Kidney capillary endothelial cell (primary cell): Measurements from ENCODE around the gene CTIF.

Experiments
- DNase-seq: peaks from one replicate; pipeline ENCODE4 v3.0.0-alpha.2; 2018; ENCODE audit warnings: low spot score

The CTIF gene

DNA sequence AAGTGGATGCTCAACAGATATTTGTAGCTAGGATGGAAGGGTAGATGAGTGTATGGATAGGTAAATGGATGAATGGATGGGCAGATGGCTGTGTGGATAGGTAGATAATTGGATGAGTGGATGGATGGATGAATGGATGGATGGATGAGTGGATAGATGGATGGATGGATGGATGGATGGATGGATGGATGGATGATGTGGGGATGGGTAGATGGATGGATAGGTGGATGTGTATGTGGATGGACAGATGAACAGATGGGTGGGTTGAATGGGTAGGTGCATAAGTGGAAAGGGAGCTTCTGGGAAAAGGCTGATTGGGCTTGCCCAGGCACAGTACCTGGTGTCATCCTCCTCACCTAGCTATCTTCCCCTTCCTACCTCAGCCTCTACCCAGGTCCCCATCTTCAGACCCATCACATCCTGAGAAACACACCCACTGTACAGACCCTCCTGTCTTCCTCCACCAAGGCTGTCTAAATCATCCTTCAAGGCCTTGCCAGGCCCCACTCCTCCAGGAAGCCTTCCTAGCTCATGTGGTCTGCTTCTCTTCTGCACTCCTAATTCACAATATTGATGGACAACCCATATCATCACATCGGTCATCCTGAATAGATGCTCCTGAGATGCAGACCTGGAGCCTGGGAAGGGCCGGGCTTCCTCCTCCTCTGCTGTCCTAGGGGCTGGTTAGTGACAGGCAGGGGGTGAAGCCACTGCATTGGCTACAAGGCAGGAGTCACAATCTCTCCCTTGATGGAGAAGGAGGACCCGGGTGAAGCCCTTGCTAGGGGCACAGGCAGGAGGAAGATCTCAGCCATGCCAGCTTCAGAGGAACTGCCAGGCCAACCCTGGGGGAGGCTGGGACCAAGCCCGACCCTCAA lies 362.6 kb downstream of the CTIF start:
- DNase-seq, result no peak

DNA sequence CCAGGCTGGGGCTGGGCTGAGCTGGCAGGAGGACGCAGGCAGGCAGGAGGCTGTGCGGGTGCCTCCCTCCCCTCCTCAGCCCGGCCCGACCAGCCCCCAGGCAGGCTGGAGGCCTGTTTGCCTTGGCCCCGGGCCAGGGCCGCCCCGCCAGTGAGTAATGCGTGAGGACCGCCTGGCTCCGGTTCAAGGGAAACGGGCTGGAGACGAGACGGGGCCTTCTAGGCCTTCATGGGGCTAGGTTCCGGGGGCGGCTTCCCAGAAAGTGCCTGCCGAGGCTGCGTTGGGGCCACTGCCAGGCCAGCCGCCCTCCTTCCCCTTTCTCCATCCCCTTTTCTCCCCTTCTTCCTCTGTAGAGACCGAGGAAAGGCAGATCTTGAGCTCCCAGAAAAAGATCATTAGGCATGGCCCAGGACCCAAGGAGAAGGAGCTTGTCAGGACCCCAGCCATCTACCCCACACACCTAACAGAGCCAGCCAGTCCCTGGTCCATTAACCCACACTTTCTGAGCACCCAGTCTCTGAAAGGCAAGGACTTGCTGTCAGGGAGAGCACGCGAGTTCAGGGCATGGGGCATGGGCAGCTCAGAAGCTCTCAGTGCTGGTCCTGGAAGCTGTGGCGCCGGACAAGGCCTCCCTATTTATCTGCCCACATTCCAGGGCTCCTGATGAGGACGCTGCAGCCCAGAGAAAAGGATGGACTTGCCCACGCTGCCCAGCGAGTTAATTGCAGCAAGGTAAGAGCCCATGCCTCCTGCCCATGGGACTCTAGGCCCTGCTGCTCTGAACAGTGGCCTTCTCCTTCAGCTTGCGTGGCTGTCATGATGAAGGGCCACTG lies 363.4 kb downstream of the CTIF start:
- DNase-seq, result peak; percentile 99

DNA sequence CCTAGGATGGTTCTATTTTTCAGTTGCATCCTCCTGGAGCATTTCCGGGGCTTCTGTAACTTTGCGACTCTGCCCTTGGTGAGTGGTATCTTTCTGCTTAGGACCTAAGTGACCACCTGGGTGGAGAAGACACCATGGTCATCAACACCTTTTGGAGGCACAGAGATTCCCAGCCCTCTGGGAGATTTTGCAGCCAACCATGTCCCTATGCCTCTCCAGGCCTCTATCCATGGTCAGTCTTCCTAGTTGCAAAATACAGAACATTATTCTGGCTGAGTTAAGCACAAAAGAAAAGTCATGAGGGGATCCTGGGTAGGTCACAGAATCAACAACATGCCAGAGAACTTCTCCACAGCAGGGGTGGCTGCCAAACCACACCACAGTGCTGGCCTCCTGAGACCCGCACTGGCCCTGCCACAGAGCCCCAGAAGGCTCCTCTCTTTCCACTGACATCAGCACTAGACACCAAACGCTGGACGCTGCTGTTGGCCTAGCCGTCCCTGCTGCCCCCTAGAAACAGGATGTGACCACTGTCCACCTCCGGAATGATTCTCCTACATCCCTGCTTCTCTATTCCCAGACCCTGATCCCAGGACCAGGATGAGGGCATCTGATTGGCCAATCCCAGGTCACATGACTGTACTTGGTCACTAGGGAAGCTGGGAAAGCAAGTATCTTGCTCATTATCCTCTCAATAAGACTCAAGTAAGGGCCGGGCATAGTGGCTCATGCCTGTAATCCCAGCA lies 364.2 kb downstream of the CTIF start:
- no peak for DNase-seq

DNA sequence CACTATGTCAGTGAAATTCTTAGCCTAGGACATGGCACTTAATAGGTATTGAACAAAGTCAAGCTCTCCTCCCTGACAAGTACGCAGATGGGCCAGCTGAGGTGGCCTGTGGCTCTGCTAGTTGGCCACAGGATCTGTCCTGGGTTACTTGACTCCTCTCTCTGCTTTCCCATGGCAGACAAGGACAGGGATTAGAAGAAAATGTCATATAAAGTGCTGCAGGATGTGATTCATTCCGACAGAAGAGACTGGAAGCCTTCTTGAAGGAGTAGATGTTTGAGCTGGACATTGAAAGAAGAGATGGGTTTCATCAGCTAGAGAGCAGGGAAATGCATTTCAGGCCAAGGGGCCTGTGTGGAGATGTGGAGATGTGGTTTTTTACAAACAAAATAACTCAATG lies 365.3 kb downstream of the CTIF start:
- peak; percentile 38 for DNase-seq

DNA sequence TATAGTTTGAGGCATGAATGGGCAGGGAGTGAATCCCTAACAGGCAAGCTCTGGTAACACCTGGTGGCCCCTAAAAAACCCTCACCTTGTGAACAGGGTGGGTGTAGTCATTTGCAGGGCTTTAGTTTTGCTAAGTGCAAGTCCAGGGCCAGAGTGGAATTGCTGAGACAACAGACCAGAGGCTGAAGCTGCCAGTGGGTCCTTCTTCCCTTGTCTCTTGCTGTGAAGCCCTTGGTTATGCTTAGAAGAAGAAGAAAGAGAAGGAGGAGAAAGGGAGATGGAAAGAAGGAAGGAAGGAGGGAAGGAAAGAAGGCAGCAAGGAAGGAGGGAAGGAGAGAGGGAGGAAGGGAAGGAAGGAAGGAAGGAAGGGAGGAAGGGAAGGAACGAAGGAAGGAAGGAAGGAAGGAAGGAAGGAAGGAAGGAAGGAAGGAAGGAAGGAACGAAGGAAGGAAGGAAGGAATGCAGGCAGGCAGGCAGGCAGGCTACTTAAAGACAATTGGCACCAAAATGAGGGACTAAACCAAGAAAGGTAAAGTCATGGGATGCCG lies 366.1 kb downstream of the CTIF start:
- no peak for DNase-seq

DNA sequence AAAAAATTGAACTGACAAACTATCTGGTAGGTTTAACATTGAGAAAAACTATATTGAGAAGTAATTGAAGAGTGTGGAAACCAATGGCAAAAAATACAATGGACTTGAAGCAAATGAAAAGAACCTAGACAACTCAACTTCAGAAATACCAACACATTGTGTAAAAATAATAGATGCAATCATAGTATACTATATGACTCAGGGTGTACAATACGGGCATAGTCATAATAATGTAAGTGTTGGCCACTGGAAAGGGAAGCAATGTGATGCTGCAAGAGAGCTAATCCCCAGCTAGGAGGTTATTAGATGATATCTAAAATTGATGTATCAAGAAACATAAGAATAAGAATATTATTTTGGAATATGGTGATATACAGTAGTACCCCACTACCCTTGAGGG lies 366.7 kb downstream of the CTIF start:
- DNase-seq, result no peak

DNA sequence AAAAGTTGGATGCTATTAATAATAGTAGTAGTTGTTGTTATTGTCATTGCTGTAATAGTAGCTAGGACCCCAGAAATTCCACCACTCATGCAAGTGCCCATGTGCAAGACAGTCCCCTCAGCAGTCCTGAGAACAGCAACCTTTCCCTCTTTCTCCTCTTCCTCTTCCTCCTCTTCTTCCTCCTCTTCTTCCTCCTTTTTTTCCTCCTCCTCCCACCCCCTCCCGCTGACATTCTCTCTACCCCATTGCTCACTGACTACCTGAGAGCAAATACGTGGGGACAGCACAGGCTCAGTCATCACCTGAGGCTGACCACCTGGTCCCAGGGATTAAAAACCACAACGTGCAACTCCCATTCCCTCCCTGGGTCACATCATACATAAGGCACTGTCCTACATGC lies 370.1 kb downstream of the CTIF start:
- DNase-seq, result no peak

DNA sequence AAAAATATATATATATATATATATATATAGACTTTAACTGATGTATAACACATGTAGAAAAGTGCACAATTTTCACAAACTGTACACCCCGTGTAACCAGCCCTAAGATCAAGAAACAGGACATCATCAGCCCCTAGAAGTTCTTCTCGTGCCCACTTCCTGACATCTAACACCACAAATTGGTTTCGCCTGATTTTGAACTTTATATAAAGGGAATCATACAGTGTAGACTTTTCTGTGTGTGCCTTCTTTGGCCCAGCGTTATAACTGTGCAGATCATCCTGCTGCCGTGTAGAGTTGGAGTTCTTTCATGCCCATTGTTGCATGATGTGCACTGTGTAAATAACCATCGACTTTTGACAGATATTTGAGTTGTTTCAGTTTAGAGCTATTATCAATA lies 370.9 kb downstream of the CTIF start:
- DNase-seq, result no peak

DNA sequence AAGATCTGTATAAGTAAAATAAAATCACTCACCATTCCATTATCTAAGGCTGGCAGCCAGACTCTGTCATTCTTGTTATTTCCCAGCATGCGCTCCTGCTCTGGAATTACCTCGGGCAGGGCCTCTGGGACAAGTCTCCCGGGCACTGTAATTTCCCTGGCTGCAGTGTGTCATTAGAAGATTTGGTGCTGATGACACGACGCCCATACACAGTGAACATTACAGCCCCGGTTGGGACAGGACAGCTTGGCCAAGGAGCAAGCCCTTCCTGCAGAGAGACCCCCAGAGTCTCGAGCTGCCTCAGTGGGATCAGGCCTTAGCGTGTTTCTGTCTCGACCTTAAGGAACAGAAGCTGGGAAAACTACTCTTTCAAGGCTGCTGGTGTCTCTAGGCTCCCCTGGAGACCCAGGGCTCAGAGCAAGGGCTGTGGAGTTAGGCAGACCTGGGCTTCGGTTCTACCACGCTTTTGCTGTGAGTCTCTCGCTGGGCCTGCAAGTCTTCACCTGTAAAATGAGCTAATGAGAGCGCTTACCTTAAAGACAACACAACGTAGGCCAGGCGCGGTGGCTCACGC lies 372.2 kb downstream of the CTIF start:
- DNase-seq, result no peak
